Activated T-helper 1 cell treated with anti-CD3 and anti-CD28 coated beads, Interleukin-12 subunit alpha, Interleukin-12 subunit beta, Interleukin-2, Interleukin-4 antibody, amounts not matched to agents 30 ng/mL and 10 ng/mL and 1 ng/mL, durations not matched to agents 14 hours and 24 hours and 36 hours (primary cell): ENCODE results near the gene PRSS48. TPM values are rescaled to one million over a fixed set of nuclear protein-coding genes. Genes with fewer than 3 reads are reported as not detected.
"Not testable (repeated sequence)": the region's sequence is repeated elsewhere in the genome, so short reads cannot be mapped to it uniquely, and the experiment has no call there.

Experiments
- DNase-seq: peaks from one replicate; pipeline ENCODE4 v3.0.0; 2021; ENCODE audit warnings: low spot score
- H3K27ac Mint-ChIP-seq: one replicate; pipeline ENCODE4 v1.8.0; 2021; ENCODE audit warnings: mild to moderate bottlenecking, mixed read lengths
- H3K27me3 Mint-ChIP-seq: one replicate; pipeline ENCODE4 v1.8.0; 2022; ENCODE audit warnings: mild to moderate bottlenecking, moderate library complexity, mixed read lengths; ENCODE audit not compliant: insufficient read depth
- H3K36me3 Mint-ChIP-seq: one replicate; pipeline ENCODE4 v1.8.0; 2021; ENCODE audit warnings: low read depth, mixed read lengths
- H3K4me1 Mint-ChIP-seq: one replicate; pipeline ENCODE4 v1.8.0; 2021; ENCODE audit warnings: low read depth, mixed read lengths
- H3K4me3 Mint-ChIP-seq: one replicate; pipeline ENCODE4 v1.8.0; 2021; ENCODE audit warnings: mild to moderate bottlenecking, moderate library complexity, mixed read lengths
- H3K9me3 Mint-ChIP-seq: one replicate; pipeline ENCODE4 v1.8.0; 2021; ENCODE audit warnings: mixed read lengths
- intact Hi-C: fragments of 100-400 bp; cut with micrococcal nuclease; formaldehyde crosslinking; loops from one replicate; pipeline ENCODE4 v1.15.1; 2024
- total RNA-seq: library from RNA; stranded (reverse); gene quantifications from 2 replicates; pipeline ENCODE4 v1.2.3, GENCODE V29; 2022

Gene PRSS48
- total RNA-seq, 1 donor from 2014 or later: not detected

- H3K27ac Mint-ChIP-seq: no peak overlapping the region
- H3K4me1 Mint-ChIP-seq: no peaks in the 10 kb centered on the region
- H3K4me3 Mint-ChIP-seq: no peak overlapping the region
- H3K9me3 Mint-ChIP-seq: no peaks in the 10 kb centered on the region
- peaks cover 1% of the 10 kb centered on the region for H3K27me3 Mint-ChIP-seq
- intact Hi-C loops: no loop called here
- no peaks in the 10 kb centered on the region for H3K36me3 Mint-ChIP-seq
- no peak for DNase-seq
Measured at GRCh38 chr4:151313306-151314009, 36.5 kb downstream of the PRSS48 start.

GRCh38 chr4:151314010-151314355 lies 37.0 kb downstream of the PRSS48 start:
- H3K4me3 Mint-ChIP-seq: no peak overlapping the region
- intact Hi-C loops: no loop called here
- H3K9me3 Mint-ChIP-seq: no peaks in the 10 kb centered on the region
- H3K27ac Mint-ChIP-seq: no peak overlapping the region
- DNase-seq: no peak
- H3K4me1 Mint-ChIP-seq: no peaks in the 10 kb centered on the region
- H3K27me3 Mint-ChIP-seq: peaks cover 1% of the 10 kb centered on the region
- H3K36me3 Mint-ChIP-seq: no peaks in the 10 kb centered on the region

GRCh38 chr4:151314479-151314878 lies 37.5 kb downstream of the PRSS48 start:
- H3K27ac Mint-ChIP-seq: no peak overlapping the region
- no peaks in the 10 kb centered on the region for H3K4me1 Mint-ChIP-seq
- no peaks in the 10 kb centered on the region for H3K9me3 Mint-ChIP-seq
- intact Hi-C loops: no loop called here
- no peak overlapping the region for H3K4me3 Mint-ChIP-seq
- no peak for DNase-seq
- H3K27me3 Mint-ChIP-seq: peaks cover 1% of the 10 kb centered on the region
- H3K36me3 Mint-ChIP-seq: no peaks in the 10 kb centered on the region

GRCh38 chr4:151315212-151315886 lies 38.4 kb downstream of the PRSS48 start:
- Mint-ChIP-seq H3K9me3 (no peaks in the 10 kb centered on the region), H3K27me3 (peaks cover 8% of the 10 kb centered on the region), H3K36me3 (no peaks in the 10 kb centered on the region), H3K4me3 (no peak overlapping the region), H3K4me1 (no peaks in the 10 kb centered on the region), H3K27ac (no peak overlapping the region)
- no peak for DNase-seq
- intact Hi-C loops: no loop called here

DNA sequence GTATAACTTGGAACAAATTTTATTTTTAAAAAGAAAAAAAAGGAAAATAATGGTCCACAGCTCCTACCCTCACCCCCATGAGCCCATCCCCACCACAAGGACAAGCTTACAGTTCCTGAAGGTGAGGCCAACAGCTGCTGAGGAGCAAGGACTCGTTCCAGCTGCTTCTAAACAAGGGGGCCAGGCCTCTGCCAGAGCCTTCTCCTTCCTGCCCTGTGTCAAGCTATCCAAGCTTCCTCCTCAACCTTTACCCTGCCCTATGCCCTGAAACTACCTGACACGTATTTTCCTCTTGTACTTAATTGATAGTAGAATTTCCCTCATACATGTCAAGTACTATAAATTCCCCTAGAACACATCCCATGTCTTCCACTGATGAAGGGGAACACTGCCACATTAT lies 39.7 kb downstream of the PRSS48 start:
- no peaks in the 10 kb centered on the region for H3K4me1 Mint-ChIP-seq
- intact Hi-C loops: no loop called here
- peaks cover 13% of the 10 kb centered on the region for H3K27me3 Mint-ChIP-seq
- no peaks in the 10 kb centered on the region for H3K36me3 Mint-ChIP-seq
- no peak for DNase-seq
- no peak overlapping the region for H3K4me3 Mint-ChIP-seq
- no peak overlapping the region for H3K27ac Mint-ChIP-seq
- no peaks in the 10 kb centered on the region for H3K9me3 Mint-ChIP-seq

- no peaks in the 10 kb centered on the region for H3K9me3 Mint-ChIP-seq
- no peaks in the 10 kb centered on the region for H3K4me1 Mint-ChIP-seq
- no peak for DNase-seq
- H3K27me3 Mint-ChIP-seq: peaks cover 22% of the 10 kb centered on the region
- intact Hi-C loops: no loop called here
- no peak overlapping the region for H3K4me3 Mint-ChIP-seq
- H3K36me3 Mint-ChIP-seq: peaks cover 2% of the 10 kb centered on the region
- H3K27ac Mint-ChIP-seq: no peak overlapping the region
Measured at GRCh38 chr4:151318307-151319006, 41.5 kb downstream of the PRSS48 start.

DNA sequence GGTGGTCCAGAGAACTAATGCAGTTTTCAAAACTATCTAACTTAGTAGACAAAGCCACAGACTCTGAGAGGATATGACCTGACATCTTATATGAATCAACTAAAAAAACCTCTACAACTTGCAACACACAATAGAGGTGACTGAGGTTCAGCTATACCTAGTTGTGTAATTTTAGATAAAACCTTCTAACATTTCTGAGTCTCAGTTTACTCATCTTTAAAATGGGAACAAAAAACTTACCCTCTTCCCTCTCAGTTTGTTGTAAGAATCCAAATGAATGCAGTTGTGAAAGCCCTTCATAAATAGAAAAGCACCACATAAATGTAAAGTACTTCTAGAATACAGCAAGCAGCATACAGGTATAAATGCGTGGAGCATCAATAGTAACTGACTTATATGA lies 42.5 kb downstream of the PRSS48 start:
- no peaks in the 10 kb centered on the region for H3K9me3 Mint-ChIP-seq
- no peak overlapping the region for H3K4me3 Mint-ChIP-seq
- H3K27me3 Mint-ChIP-seq: peaks cover 32% of the 10 kb centered on the region
- H3K27ac Mint-ChIP-seq: no peak overlapping the region
- DNase-seq: no peak
- intact Hi-C loops: no loop called here
- no peaks in the 10 kb centered on the region for H3K4me1 Mint-ChIP-seq
- H3K36me3 Mint-ChIP-seq: peaks cover 2% of the 10 kb centered on the region

- Mint-ChIP-seq H3K4me1 (peaks cover 6% of the 10 kb centered on the region), H3K4me3 (no peak overlapping the region)
- intact Hi-C loops: no loop called here
Measured at GRCh38 chr4:151321586-151321985, 44.6 kb downstream of the PRSS48 start.

GRCh38 chr4:151322161-151322560 lies 45.2 kb downstream of the PRSS48 start:
- H3K4me3 Mint-ChIP-seq, H3K27ac Mint-ChIP-seq, H3K36me3 Mint-ChIP-seq, intact Hi-C loops, H3K9me3 Mint-ChIP-seq, DNase-seq, H3K4me1 Mint-ChIP-seq: not testable (repeated sequence)
- H3K27me3 Mint-ChIP-seq: peaks cover 49% of the 10 kb centered on the region

More at GRCh38 chr4:151321586-151321985, 44.6 kb downstream of the PRSS48 start:
- DNase-seq: no peak
- H3K36me3 Mint-ChIP-seq: peaks cover 2% of the 10 kb centered on the region
- peaks cover 4% of the 10 kb centered on the region for H3K9me3 Mint-ChIP-seq
- no peak overlapping the region for H3K27ac Mint-ChIP-seq
- H3K27me3 Mint-ChIP-seq: peaks cover 44% of the 10 kb centered on the region

DNA sequence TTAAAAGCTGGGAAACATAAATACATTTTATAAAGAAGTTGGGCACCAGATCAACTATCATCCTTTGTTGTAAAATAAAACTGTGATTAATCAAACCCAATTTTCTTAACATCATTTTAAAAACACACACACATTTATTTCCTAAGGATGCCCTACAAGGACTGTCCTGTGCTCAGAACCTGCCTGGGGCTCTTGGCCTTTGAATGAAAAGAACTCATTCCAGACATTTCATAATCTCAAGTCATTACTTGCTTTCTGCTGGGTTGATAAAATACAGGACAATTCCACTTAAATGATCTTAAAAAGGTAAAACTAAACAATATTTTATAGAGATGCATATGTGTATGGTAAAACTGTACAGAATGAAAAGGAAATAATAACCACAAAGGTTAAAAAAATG lies 45.6 kb downstream of the PRSS48 start:
- no peak for DNase-seq
- Mint-ChIP-seq H3K27ac (no peak overlapping the region), H3K4me1 (peaks cover 6% of the 10 kb centered on the region), H3K27me3 (peaks cover 49% of the 10 kb centered on the region), H3K36me3 (peaks cover 2% of the 10 kb centered on the region), H3K4me3 (no peak overlapping the region), H3K9me3 (peaks cover 4% of the 10 kb centered on the region)
- intact Hi-C loops: no loop called here

- intact Hi-C loops: no loop called here
- H3K36me3 Mint-ChIP-seq: peaks cover 2% of the 10 kb centered on the region
- no peak for DNase-seq
- peaks cover 4% of the 10 kb centered on the region for H3K9me3 Mint-ChIP-seq
- H3K27ac Mint-ChIP-seq: no peak overlapping the region
- H3K4me3 Mint-ChIP-seq: no peak overlapping the region
- peaks cover 54% of the 10 kb centered on the region for H3K27me3 Mint-ChIP-seq
- H3K4me1 Mint-ChIP-seq: peaks cover 6% of the 10 kb centered on the region
Measured at GRCh38 chr4:151323667-151324066, 46.7 kb downstream of the PRSS48 start.

DNA sequence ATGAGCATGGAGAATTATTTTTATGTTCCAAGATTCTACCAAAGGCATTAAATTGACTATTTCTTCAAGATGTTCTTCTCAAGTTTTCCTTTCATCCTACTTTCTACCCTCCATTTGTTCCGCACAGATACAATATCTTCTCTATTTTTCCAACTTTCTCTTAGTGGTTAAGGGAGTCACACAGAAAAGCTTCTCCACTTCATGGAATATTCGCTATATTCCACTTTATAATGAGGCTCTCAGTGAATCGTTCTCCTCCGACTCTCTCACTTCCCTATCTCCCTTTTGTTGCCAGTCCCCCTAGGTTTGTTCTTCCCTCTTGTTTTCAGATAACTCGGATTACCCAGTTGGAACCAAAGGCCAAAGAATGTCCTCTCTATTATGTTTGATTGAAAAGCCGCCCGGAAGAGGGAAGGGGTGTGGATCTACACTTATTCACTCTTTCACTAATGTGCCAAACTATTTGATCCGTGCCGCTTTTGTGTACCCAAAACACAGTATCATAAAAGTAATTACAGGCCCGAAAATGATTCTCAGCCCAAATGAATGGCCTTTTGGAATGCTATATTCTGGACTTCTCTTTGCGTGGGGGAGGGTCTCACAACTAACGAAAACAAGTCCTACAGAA lies 47.3 kb downstream of the PRSS48 start:
- Mint-ChIP-seq H3K4me1 (peaks cover 6% of the 10 kb centered on the region), H3K9me3 (peaks cover 4% of the 10 kb centered on the region), H3K36me3 (peaks cover 2% of the 10 kb centered on the region), H3K4me3 (peak overlapping the region; percentile 1), H3K27ac (no peak overlapping the region), H3K27me3 (peaks cover 54% of the 10 kb centered on the region)
- intact Hi-C loops: no loop called here
- DNase-seq: no peak

GRCh38 chr4:151324752-151325110 lies 47.8 kb downstream of the PRSS48 start:
- H3K9me3 Mint-ChIP-seq: peaks cover 4% of the 10 kb centered on the region
- H3K36me3 Mint-ChIP-seq: peaks cover 2% of the 10 kb centered on the region
- H3K27me3 Mint-ChIP-seq: peaks cover 52% of the 10 kb centered on the region
- DNase-seq: no peak
- H3K27ac Mint-ChIP-seq: no peak overlapping the region
- peaks cover 6% of the 10 kb centered on the region for H3K4me1 Mint-ChIP-seq
- intact Hi-C loops: no loop called here
- no peak overlapping the region for H3K4me3 Mint-ChIP-seq
